Measurements from ENCODE around the gene NCAN. TPM values are rescaled to one million over a fixed set of nuclear protein-coding genes. Genes with fewer than 3 reads are reported as not detected.

Gene NCAN
- total RNA-seq, 2 donors from 2014 or later, result not detected

- Histone ChIP-seq H3K9me3 (no peaks in the 10 kb centered on the region), H3K36me3 (peaks cover 13% of the 10 kb centered on the region), H3K27me3 (no peaks in the 10 kb centered on the region), H3K4me3 (peak within 1 kb of the TSS; percentile 61 to 95), H3K4me1 (peaks cover 0 to 53% of the 10 kb centered on the region in 2 donors), H3K27ac (peak within 1 kb of the TSS; percentile 99 to 100)
- TF ChIP-seq, protein P1, sequence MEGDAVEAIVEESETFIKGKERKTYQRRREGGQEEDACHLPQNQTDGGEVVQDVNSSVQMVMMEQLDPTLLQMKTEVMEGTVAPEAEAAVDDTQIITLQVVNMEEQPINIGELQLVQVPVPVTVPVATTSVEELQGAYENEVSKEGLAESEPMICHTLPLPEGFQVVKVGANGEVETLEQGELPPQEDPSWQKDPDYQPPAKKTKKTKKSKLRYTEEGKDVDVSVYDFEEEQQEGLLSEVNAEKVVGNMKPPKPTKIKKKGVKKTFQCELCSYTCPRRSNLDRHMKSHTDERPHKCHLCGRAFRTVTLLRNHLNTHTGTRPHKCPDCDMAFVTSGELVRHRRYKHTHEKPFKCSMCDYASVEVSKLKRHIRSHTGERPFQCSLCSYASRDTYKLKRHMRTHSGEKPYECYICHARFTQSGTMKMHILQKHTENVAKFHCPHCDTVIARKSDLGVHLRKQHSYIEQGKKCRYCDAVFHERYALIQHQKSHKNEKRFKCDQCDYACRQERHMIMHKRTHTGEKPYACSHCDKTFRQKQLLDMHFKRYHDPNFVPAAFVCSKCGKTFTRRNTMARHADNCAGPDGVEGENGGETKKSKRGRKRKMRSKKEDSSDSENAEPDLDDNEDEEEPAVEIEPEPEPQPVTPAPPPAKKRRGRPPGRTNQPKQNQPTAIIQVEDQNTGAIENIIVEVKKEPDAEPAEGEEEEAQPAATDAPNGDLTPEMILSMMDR (IDR thresholded peaks at IDR 0.05), result no peak
- DNase-seq (ENCODE audit: low spot score), result peak; percentile 99
These were observed 19.5 kb upstream of the NCAN start, which contains the start of the genes BORCS8 and RFXANK for GRCh38 chr19:19192078-19192882. TSS of gene BORCS8 (minus strand) at chr19:19192152. CDS start at chr19:19192117, 35 bp downstream. TSS of gene RFXANK (plus strand) at chr19:19192258. CDS start at chr19:19193947, 1,689 bp downstream.

DNA sequence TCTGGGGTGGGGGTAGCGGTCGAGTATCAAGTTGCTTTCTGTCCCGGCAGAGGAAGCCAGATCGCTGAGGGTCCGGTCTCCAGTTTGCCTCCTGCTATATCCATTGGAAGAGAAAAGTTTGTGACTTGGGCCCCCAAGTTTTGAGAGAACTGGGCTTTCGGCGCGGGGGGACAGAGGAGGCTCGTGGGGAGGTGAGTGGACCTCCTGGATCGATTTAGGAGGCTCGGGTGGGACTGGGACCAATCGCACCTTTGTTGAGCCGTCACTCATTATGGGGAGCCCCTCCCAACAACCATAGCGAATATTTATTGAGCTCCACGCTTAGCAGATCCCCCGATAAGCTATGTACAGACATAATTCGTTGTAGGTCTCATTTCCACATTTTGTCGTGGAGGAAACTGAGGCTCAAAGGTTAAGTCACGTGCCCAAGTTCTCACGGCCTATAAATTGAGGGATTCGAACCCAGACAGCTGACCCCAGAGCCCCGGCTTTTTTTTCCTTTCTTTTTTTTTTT lies 18.8 kb upstream of the NCAN start:
- peak overlapping the region; percentile 61 to 95 for H3K4me3 ChIP-seq
- no peak for DNase-seq (ENCODE audit: low spot score)
- H3K27ac ChIP-seq, result peak overlapping the region; percentile 99 to 100
- H3K9me3 ChIP-seq, result no peaks in the 10 kb centered on the region
- H3K36me3 ChIP-seq, result peaks cover 13% of the 10 kb centered on the region
- peaks cover 0 to 53% of the 10 kb centered on the region in 2 donors for H3K4me1 ChIP-seq
- H3K27me3 ChIP-seq, result no peaks in the 10 kb centered on the region
- TF ChIP-seq, protein P1 (IDR thresholded peaks at IDR 0.05), result no peak

- DNase-seq (ENCODE audit: low spot score), result no peak
- Histone ChIP-seq H3K27ac (no peak overlapping the region), H3K4me1 (peaks cover 0 to 48% of the 10 kb centered on the region in 2 donors), H3K9me3 (no peaks in the 10 kb centered on the region), H3K36me3 (peaks cover 21% of the 10 kb centered on the region), H3K27me3 (no peaks in the 10 kb centered on the region), H3K4me3 (peak overlapping the region in 1 of 2 donors; percentile 3)
- TF ChIP-seq, protein P1 (IDR thresholded peaks at IDR 0.05), result no peak
These were observed 17.8 kb upstream of the NCAN start for GRCh38 chr19:19193926-19194325.

GRCh38 chr19:19201697-19202630 lies 9.8 kb upstream of the NCAN start:
- peak overlapping the region in 1 of 2 donors; percentile 66 for H3K4me3 ChIP-seq
- no peak for DNase-seq (ENCODE audit: low spot score)
- H3K27ac ChIP-seq, result no peak overlapping the region
- peaks cover 0 to 13% of the 10 kb centered on the region in 2 donors for H3K4me1 ChIP-seq
- H3K27me3 ChIP-seq, result no peaks in the 10 kb centered on the region
- peaks cover 11% of the 10 kb centered on the region for H3K36me3 ChIP-seq
- TF ChIP-seq, protein P1 (IDR thresholded peaks at IDR 0.05), result no peak
- H3K9me3 ChIP-seq, result no peaks in the 10 kb centered on the region

GRCh38 chr19:19202707-19203011 lies 9.1 kb upstream of the NCAN start:
- Histone ChIP-seq H3K27ac (peak overlapping the region; percentile 68 to 79), H3K36me3 (peaks cover 8% of the 10 kb centered on the region), H3K4me3 (peak overlapping the region; percentile 59 to 66), H3K4me1 (peaks cover 0 to 13% of the 10 kb centered on the region in 2 donors), H3K27me3 (no peaks in the 10 kb centered on the region), H3K9me3 (no peaks in the 10 kb centered on the region)
- TF ChIP-seq, protein P1 (IDR thresholded peaks at IDR 0.05), result no peak
- DNase-seq (ENCODE audit: low spot score), result no peak
